HepG2 (cell line): ENCODE results near the gene ERCC4. TPM values are rescaled to one million over a fixed set of nuclear protein-coding genes. Genes with fewer than 3 reads are reported as not detected.
A peak's percentile ranks its signal among the peaks of the same experiment; 100 is the strongest.

Source experiments
- BORCS8-MEF2B ChIP-seq: sonication (generic); formaldehyde crosslinking; IDR thresholded peaks from 2 replicates; pipeline ENCODE4 v1.8.0; 2022; ENCODE audit warnings: mild to moderate bottlenecking, missing genetic modification reagents
- FOXO1 ChIP-seq: sonication (generic); formaldehyde crosslinking; IDR thresholded peaks from 2 replicates; pipeline ENCODE4 v1.4.0; 2020; ENCODE audit warnings: missing genetic modification reagents
- GTF3A ChIP-seq: sonication (generic); formaldehyde crosslinking; conservative IDR thresholded peaks from 2 replicates; pipeline ENCODE4 v1.4.0; 2020; ENCODE audit warnings: mild to moderate bottlenecking, missing genetic modification reagents
- HNF1B ChIP-seq: sonication (generic); formaldehyde crosslinking; IDR thresholded peaks from 2 replicates; pipeline ENCODE4 v1.5.1; 2020; ENCODE audit warnings: mild to moderate bottlenecking, moderate library complexity, missing genetic modification reagents
- HNRNPL ChIP-seq: fragments of 200-400 bp; formaldehyde crosslinking; IDR thresholded peaks from 2 replicates; pipeline ENCODE4 v1.6.1; 2017; ENCODE audit warnings: mild to moderate bottlenecking, low read depth, low read length
- JUN ChIP-seq: sonication (generic); formaldehyde crosslinking; IDR thresholded peaks from 2 replicates; pipeline ENCODE4 v1.4.0; 2020; ENCODE audit warnings: mild to moderate bottlenecking, missing genetic modification reagents
- MAFK ChIP-seq, 2 experiments: IDR thresholded peaks in 1 of 2; conservative IDR thresholded peaks in 1 of 2; 2 replicates each; pipeline ENCODE4 v1.6.1; 2011; ENCODE audit warnings: improper control_type of control experiment in 2 of 2, low read length in 2 of 2
- TEAD3 ChIP-seq: optimal IDR thresholded peaks from 2 replicates; pipeline ENCODE3; 2016; ENCODE audit warnings: borderline replicate concordance
- ZBTB44 ChIP-seq: sonication (generic); formaldehyde crosslinking; IDR thresholded peaks from 2 replicates; pipeline ENCODE4 v1.4.0; 2020; ENCODE audit warnings: missing genetic modification reagents
- ZNF205 ChIP-seq: IDR thresholded peaks from 2 replicates; pipeline ENCODE4 v1.6.1; 2018; ENCODE audit warnings: missing biosample characterization, missing genetic modification reagents
- ZNF800 ChIP-seq: sonication (generic); formaldehyde crosslinking; IDR thresholded peaks from 2 replicates; pipeline ENCODE4 v1.4.0; 2020; ENCODE audit warnings: missing genetic modification reagents
- polyA plus RNA-seq, 8 experiments: library from polyadenylated mRNA; depleted of rRNA in 3 of 8; stranded (reverse) in 7 of 8; unstranded in 1 of 8; fragments of >200 nt; fragmentation: Illumina TruSeq in 4 of 8; extraction: Trizol in 4 of 8; gene quantifications; 2 replicates each; pipeline versions ENCODE4 v1.2.1 to v1.2.3, GENCODE V29; 2011 to 2016; ENCODE audit warnings: low read depth in 4 of 8, missing spikeins in 1 of 8, mixed read lengths in 1 of 8; ENCODE audit not compliant: insufficient read depth in 1 of 8
- total RNA-seq, 5 experiments: library from RNA; depleted of rRNA; stranded (reverse); fragments of >200 nt; fragmentation: Illumina TruSeq; extraction: Trizol; gene quantifications; 2 replicates each; pipeline ENCODE4 v1.2.3, GENCODE V29; 2016; ENCODE audit warnings: low read depth in 1 of 5
- TF ChIP-seq, protein P1 (sequence below): sonication (generic); formaldehyde crosslinking; IDR thresholded peaks from 2 replicates; pipeline ENCODE4 v1.4.0; 2020; ENCODE audit warnings: missing genetic modification reagents
- TF ChIP-seq, protein P2 (sequence below): sonication (generic); formaldehyde crosslinking; IDR thresholded peaks from 2 replicates; pipeline ENCODE4 v1.9.0; 2021; ENCODE audit warnings: mild to moderate bottlenecking, missing genetic modification reagents

The ERCC4 gene
- total and polyA plus RNA-seq, 2 of the 13 experiments (the other 11 are each of a cell fraction or from before 2014, with no cell fraction given), result 5.4 to 15.2 TPM

- TF ChIP-seq HNF1B (CRISPR knock-in tag), result peak; percentile 13; the same call in 1 of the 2 replicates
- peak; percentile 72 to 73 for TF ChIP-seq MAFK (conservative IDR thresholded peaks at IDR 0.05 in 1 of 2, IDR thresholded peaks at IDR 0.05 in 1 of 2; ENCODE audit: low read length in 2 of 2)
- no peak for TF ChIP-seq GTF3A (CRISPR knock-in tag)
- TF ChIP-seq TEAD3, result peak; percentile 80
- TF ChIP-seq BORCS8-MEF2B (CRISPR knock-in tag), result no peak
- peak; percentile 75; the same call in 1 of the 2 replicates for TF ChIP-seq JUN (CRISPR knock-in tag)
- TF ChIP-seq, protein P1, sequence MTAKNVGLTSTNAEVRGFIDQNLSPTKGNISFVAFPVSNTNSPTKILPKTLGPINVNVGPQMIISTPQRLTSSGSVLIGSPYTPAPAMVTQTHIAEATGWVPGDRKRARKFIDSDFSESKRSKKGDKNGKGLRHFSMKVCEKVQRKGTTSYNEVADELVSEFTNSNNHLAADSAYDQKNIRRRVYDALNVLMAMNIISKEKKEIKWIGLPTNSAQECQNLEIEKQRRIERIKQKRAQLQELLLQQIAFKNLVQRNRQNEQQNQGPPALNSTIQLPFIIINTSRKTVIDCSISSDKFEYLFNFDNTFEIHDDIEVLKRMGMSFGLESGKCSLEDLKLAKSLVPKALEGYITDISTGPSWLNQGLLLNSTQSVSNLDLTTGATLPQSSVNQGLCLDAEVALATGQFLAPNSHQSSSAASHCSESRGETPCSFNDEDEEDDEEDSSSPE (CRISPR knock-in tag), result 0 out of 2 replicates have a peak, but pooled peaks have one; percentile 7
- TF ChIP-seq ZBTB44 (CRISPR knock-in tag), result no peak
- 0 out of 2 replicates have a peak, but pooled peaks have one; percentile 17 for TF ChIP-seq ZNF800 (CRISPR knock-in tag)
- peak; percentile 73; the same call in 1 of the 2 replicates for TF ChIP-seq HNRNPL
- no peak for TF ChIP-seq ZNF205 (CRISPR knock-in tag)
- TF ChIP-seq, protein P2, sequence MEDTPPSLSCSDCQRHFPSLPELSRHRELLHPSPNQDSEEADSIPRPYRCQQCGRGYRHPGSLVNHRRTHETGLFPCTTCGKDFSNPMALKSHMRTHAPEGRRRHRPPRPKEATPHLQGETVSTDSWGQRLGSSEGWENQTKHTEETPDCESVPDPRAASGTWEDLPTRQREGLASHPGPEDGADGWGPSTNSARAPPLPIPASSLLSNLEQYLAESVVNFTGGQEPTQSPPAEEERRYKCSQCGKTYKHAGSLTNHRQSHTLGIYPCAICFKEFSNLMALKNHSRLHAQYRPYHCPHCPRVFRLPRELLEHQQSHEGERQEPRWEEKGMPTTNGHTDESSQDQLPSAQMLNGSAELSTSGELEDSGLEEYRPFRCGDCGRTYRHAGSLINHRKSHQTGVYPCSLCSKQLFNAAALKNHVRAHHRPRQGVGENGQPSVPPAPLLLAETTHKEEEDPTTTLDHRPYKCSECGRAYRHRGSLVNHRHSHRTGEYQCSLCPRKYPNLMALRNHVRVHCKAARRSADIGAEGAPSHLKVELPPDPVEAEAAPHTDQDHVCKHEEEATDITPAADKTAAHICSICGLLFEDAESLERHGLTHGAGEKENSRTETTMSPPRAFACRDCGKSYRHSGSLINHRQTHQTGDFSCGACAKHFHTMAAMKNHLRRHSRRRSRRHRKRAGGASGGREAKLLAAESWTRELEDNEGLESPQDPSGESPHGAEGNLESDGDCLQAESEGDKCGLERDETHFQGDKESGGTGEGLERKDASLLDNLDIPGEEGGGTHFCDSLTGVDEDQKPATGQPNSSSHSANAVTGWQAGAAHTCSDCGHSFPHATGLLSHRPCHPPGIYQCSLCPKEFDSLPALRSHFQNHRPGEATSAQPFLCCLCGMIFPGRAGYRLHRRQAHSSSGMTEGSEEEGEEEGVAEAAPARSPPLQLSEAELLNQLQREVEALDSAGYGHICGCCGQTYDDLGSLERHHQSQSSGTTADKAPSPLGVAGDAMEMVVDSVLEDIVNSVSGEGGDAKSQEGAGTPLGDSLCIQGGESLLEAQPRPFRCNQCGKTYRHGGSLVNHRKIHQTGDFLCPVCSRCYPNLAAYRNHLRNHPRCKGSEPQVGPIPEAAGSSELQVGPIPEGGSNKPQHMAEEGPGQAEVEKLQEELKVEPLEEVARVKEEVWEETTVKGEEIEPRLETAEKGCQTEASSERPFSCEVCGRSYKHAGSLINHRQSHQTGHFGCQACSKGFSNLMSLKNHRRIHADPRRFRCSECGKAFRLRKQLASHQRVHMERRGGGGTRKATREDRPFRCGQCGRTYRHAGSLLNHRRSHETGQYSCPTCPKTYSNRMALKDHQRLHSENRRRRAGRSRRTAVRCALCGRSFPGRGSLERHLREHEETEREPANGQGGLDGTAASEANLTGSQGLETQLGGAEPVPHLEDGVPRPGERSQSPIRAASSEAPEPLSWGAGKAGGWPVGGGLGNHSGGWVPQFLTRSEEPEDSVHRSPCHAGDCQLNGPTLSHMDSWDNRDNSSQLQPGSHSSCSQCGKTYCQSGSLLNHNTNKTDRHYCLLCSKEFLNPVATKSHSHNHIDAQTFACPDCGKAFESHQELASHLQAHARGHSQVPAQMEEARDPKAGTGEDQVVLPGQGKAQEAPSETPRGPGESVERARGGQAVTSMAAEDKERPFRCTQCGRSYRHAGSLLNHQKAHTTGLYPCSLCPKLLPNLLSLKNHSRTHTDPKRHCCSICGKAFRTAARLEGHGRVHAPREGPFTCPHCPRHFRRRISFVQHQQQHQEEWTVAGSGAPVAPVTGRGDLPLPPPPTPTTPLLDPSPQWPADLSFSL (CRISPR knock-in tag), result no peak
- TF ChIP-seq FOXO1 (CRISPR knock-in tag), result peak; percentile 55; the same call in 1 of the 2 replicates
These were observed 10.1 kb upstream of the ERCC4 start (continued) for GRCh38 chr16:13909872-13910303.
